Inflammatory macrophage treated with lipopolysaccharide for 4 hours (primary cell): ENCODE measurements around the gene PPIP5K2.
"Not testable (repeated sequence)": the region's sequence is repeated elsewhere in the genome, so short reads cannot be mapped to it uniquely, and the experiment has no call there.

Experiments
- DNase-seq: peaks from one replicate; pipeline ENCODE4 v3.0.0-alpha.2; 2020

The PPIP5K2 gene

DNA sequence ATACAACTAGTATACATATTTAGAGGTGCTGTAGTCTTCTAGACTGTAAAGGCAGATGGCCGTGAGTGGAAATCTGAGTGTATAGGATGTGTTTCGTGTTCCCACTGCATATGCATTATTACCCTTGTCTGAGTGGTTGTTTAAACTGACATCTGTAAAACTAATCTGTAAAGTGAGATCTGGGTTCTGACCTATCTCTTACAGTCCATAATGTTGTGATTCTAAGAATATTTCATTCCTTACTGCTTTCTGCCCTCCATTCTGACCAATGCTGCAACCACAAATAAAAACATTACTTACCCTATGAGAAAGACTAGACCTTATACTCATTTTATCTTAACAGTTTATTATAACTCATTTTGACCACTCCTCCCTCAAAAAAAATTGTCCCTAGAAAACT lies 90.9 kb downstream of the PPIP5K2 start:
- DNase-seq, result no peak

DNA sequence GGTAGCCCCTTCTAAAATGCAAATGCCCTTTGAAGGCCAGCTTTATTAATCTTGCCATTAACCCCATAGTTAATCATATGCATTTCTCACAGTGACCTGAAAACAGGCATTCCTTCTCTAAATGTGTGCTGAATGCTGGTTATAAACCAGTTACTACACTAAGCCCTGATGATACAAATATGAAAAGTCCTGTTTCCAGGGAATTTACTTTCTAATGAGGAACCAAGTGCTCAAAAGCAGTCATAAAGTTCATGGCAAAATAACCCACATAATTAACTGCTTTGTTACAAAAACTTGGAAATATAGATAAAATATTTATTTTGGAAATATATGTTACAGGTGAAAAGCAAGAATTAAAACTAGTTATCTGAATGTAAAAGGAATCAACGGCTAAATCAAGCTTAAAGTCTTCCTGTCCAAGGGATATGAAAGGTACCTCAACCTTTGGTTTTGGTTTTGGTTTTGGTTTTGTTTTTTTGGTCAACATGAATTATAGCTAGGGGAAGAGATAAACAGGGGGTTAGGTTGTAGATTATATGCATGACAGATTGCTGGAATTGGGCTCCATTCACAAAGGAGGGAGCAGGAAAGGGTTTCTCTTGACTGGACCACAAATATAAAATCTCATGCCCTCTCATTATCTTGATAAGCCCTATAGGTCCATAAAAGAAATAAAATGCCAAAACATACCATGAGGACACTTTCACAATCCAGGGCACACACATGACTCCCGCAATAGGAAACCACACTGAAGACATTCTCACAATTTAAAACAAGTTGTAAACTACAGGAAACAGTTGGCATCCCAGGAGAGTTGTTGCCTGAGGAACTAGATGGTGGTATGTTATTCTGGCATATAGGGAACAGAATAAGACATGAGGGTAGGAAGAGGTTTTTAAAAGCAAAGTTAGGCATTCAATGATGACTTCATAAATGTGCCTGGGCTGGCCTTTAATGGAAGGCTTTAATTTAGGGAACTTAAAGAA lies 91.8 kb downstream of the PPIP5K2 start:
- peak; percentile 67 for DNase-seq

DNA sequence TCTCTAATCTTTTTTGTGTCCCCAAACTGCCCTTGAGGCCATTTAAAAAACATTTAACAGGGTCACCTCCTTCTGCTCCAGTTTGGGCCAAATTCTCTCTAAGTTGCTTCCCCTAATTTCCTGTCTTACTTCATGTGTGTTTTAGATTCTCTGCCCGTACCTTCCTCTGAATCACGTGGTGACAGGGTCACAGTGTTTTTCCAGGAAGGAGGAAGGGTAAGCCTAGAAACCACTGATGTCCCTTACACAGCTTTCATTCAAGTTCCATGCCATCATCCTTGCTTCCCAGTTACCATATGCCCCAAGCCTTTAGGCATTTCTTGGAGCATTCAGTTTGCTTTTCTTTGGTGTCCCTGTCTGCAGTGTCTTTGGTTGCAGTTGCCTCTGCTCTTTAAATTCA lies 96.0 kb downstream of the PPIP5K2 start:
- peak; percentile 35 for DNase-seq

- no peak for DNase-seq
Observed at GRCh38 chr5:103216697-103217096, 96.6 kb downstream of the PPIP5K2 start.

GRCh38 chr5:103217101-103217500 lies 97.0 kb downstream of the PPIP5K2 start:
- DNase-seq, result no peak

DNA sequence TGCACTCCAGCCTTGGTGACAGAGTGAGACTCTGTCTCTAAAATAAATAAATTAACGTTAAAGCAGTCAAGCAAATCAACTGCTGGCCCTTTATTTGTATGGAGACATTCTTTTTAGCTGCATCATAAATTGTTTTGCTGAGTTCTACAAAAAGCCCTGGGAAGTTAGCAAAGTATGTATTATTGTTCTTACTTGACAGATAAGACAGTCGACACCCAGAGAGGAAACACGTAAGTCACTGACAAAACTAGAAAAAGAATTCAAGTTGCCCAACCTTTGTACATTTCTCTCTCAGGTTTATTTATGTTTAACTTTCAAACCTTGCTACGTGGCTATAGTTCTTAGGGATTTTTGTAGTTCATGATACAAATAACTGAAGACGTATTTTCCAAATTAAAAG lies 98.1 kb downstream of the PPIP5K2 start:
- no peak for DNase-seq

DNA sequence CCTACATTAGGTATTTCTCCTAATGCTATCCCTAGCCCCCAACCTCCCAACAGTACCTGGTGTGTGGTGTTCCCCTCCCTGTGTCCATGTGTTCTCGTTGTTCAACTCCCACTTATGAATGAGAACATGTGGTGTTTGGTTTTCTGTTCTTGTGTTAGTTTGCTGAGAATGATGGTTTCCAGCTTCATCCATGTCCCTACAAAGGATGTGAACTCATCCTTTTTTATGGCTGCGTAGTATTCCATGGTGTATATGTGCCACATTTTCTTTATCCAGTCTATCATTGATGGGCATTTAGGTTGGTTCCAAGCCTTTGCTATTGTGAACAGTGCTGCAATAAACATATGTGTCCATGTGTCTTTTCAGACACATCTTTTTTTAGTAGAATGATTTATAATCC lies 99.0 kb downstream of the PPIP5K2 start:
- not testable (repeated sequence) for DNase-seq

DNA sequence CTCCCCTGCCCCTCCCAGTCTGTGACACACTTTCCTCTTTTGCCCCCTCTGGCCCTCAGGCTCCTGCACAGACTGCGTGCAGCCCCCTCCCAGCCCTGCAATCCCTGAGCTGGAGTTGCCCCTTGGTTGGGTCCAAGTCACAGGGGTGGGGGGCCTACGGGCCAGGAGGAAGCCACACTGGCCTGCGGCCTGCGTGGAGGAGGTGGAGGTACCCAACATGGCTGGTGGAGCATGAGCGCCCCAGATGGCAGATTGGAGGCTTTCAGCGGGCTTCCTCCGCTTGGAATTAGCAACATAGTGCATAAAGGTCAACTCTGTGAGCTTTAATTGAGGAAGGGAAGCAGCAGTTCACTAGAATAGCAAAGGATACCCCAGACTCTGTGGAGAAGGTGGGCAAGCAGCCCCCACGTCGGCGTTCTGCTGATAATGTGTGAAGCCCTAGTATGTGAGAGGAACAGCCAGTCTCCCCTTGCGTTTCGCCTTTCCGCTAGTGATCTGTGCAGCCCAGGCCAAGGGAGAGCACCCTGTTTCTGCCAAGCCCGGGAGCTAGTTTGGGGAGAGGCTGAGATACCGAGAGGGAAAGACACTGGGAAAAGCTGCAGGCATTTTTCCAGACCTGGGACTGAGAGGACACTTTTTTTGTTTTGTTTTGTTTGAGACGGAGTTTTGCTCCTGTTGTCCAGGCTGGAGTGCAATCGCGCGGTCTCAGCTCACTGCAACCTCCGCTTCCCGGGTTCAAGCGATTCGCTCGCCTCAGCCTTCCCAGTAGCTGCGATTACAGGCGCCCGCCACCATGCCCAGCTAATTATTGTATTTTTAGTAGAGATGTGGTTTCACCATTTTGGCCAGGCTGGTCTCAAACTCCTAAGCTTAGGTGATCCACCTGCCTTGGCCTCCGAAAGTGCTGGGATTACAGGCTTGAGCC lies 103.2 kb downstream of the PPIP5K2 start:
- no peak for DNase-seq

DNA sequence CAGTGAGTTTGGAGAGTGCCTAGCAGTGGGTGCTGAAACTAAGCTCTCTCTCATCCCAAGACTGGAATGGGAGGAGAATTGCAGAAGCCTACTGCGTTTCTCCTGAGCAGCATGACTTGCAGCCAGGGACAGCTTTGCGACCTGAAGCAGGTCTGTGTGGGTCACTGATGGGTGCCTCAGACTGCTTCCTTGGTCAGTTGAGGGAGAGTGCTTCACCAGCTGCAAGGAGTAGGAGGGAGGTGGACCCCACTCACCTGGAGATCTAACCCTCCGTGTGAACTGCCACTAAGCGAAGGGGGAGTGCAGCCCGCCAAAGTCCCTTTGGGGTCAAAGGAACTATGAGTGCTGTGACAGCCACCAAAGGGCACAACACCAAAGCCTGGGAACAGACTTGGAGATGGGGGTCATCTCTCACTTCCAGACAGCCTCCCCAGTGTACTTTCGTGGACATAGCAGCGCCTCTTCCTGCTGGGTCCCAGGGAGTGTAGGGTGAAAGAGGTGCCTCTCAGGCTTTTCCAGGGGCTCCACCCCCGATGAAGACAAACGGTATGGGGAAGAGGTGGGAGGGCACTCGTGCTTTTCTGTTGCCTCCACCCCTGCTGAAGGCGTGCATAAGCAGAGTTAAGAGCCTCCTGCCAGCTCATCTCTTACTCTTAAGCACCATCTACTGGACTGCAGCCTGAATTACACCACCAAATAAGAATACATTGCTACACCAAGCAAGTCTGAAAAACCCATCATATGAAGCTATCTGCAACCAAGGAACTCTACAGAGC lies 104.2 kb downstream of the PPIP5K2 start:
- DNase-seq, result peak; percentile 65

GRCh38 chr5:103224894-103225246 lies 104.8 kb downstream of the PPIP5K2 start:
- no peak for DNase-seq

DNA sequence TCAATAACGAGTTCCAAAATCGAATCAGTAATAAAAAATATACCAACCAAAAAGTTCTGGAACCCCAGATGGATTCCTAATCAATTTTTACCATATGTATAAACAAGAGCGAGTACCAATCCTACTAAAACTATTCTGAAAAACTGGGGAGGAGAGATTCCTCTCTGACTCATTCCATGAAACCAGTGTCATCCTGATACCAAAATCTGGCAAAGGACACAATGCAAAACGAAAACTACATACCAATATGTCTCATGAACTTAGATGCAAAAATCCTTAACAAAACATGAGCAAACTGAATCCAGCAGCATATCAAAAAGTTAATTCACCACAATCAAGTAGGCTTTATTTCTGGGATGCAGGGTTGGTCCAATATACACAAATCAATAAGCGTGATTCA lies 108.0 kb downstream of the PPIP5K2 start:
- DNase-seq, result no peak

GRCh38 chr5:103228588-103228987 lies 108.5 kb downstream of the PPIP5K2 start:
- DNase-seq, result no peak

DNA sequence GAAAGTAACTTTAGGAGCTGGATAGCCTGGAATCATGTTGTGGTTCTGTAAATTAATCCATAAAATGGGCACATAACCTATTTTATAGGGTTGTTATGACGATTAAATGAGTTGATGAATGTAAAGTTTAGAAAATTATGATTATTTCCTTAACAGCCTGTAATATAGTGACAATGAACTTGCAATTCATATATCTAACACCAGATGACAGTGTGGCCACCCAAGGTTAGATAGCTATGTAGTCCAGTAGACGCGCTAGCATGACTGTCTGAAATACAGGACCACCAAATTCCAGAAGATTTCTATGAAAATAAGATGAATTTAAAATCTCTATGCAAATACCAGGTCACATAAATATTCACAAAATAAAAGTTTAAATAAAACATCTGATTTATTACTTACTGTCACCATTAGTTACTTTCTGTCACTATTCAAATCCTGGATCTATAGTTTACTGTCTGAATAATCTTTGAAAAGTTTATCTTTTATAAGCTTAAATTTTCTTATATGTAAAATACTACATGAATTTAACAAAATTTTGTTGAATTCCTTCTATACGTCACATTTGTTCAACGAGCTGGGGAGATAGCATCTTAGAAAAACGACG lies 112.4 kb downstream of the PPIP5K2 start:
- peak; percentile 50 for DNase-seq

- DNase-seq, result no peak
Observed at GRCh38 chr5:103234239-103234975, 114.3 kb downstream of the PPIP5K2 start.

GRCh38 chr5:103235891-103236290 lies 115.8 kb downstream of the PPIP5K2 start:
- no peak for DNase-seq

DNA sequence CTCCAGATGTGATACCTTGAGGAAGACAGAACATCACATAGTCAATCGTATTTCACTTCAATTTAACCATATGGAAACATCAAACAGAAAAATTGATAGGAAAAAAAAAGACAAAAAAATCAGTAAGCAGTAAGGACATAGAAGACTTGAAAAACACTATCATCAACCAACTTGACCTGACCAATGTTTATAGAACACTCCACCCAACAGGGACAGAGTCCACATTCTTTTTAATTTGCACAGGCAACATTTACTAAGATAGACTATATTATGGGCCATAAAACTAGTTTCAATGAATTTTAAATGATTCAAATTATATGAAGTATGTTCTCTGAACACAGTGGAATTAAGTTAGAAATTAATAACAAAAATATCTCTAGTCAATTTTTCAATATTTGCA lies 117.7 kb downstream of the PPIP5K2 start:
- DNase-seq, result no peak

DNA sequence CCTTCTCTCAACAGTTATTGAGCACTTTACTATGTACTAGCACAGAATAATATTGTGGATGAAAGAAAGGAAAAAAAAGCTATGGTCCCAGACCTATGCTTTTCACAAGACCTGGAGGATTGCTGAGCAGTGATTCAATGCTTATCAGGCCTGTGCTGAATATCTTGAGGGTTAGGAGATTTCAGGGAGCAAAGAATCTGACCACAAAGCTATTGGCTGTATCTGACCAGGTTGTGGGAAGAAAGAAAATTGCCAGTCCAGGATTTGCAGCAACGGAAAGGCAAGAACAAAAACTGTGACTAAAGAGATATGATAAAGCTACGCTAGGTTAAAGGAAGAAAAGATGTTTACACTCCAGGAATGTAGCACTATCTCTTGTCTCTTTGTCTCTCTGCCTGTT lies 123.6 kb downstream of the PPIP5K2 start:
- no peak for DNase-seq

DNA sequence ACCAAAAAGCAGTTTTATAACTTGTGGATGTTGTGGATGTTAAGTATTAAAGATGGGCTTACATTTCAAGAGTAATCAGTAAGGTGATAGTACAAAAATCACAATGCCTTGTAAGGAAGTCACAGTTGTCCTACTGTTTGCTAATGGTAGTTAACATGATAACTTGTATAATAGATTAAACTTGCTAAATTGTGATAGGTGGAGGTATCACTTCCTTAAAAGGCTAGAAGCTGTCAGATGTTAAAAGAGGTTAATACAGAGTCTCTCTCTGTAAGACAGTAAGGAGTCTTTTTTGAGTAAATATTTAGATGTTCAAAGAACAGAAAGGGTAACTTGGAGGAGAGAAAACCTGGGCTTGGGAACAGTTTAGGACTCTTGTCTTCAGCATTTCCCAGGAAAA lies 124.3 kb downstream of the PPIP5K2 start:
- DNase-seq, result no peak

DNA sequence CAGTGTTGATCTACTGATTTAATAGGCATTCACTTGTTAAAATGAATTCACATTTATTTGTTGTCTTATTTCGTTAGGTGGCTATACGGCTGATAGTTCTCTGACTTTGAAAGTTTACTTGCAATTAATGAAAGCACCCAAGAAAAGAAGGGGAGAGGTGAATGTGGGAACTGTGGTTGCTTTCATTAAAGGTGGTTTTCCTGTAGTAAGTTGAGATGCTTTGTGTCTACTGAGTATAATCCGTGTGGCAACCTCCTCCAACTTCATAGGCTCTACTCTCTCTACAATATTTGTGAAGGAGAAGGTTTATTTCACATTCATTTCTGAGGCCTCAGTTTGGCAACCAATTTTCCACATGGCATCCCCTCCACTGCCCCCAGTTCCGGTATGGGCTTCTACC lies 125.7 kb downstream of the PPIP5K2 start:
- no peak for DNase-seq

DNA sequence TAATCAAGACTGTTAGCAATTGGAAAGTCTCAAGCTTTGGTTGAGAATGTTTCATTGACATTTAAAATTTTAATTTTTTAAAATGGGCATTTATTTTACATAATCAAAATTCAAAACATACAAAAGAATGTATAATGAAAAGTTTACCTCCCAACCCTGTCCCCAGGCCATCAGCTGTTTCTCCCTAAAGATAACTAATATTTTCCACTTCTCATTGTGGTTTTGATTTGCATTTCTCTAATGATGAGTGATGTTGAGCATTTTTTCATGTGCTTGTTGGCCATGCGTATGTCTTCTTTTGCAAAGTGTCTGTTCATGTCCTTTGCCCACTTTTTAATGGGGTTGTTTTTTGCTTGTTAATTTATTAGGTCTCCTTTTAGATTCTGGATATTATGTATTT lies 127.0 kb downstream of the PPIP5K2 start:
- no peak for DNase-seq

DNA sequence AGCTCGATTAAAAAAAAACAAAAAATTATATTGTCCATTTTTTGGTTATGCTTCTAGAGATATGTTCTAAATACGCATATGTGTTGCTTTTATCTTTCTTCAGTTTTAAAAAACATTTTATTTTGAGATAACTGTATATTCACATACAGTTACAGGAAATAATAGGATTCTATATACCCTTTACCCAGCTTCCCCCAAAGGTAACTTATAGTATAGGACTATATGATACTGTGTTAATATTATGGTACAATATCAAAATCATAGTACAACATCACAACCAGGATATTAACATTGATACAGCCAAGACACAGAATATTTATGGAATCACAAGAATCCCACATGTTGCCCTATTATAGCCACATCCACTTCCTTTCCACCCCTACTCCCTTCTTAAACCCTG lies 129.0 kb downstream of the PPIP5K2 start:
- no peak for DNase-seq

DNA sequence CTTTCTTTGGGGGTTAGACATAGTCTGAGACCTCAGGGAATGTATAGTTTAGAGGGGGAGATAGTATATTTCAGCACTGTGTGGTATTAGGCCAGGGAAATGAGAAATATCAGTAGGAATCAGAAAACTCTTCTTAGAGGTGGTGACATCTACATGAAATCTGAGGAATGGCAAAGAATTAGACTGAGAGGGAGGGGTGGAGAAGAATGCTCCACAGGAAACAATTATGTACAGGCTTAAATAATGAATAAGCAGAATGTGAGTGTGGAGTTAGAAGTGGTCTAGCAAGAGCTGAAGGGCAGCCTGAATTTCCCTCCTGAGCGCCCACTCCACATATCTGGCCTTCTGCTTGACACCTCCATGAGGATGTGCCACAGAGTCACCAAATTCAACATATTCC lies 134.8 kb downstream of the PPIP5K2 start:
- DNase-seq, result no peak
